GM06990 (cell line): Measurements from ENCODE around the gene FAAP100.

ENCODE experiments used
- DNase-seq: peaks from one replicate; pipeline ENCODE4 v3.0.0-alpha.2; 2011; ENCODE audit not compliant: insufficient read length; ENCODE audit errors: extremely low read depth
- H3K27me3 ChIP-seq: replicated peaks from 2 replicates; pipeline ENCODE4 v1.6.0; 2011; ENCODE audit warnings: low read length; ENCODE audit not compliant: control insufficient read depth, insufficient read depth
- H3K36me3 ChIP-seq: 2 replicates; pipeline ENCODE4 v1.5.1; 2011; ENCODE audit warnings: low read length; ENCODE audit not compliant: control insufficient read depth, insufficient read depth
- H3K4me3 ChIP-seq: replicated peaks from 2 replicates; pipeline ENCODE4 v1.5.1; 2011; ENCODE audit warnings: low read depth, mild to moderate bottlenecking, control low read depth, low read length
- TF ChIP-seq, protein P1 (sequence below): IDR thresholded peaks from 2 replicates; pipeline ENCODE4 v1.5.1; 2011; ENCODE audit warnings: low read length, control low read depth, mild to moderate bottlenecking, inconsistent platforms; ENCODE audit not compliant: insufficient read depth, poor library complexity, severe bottlenecking

The FAAP100 gene

DNA sequence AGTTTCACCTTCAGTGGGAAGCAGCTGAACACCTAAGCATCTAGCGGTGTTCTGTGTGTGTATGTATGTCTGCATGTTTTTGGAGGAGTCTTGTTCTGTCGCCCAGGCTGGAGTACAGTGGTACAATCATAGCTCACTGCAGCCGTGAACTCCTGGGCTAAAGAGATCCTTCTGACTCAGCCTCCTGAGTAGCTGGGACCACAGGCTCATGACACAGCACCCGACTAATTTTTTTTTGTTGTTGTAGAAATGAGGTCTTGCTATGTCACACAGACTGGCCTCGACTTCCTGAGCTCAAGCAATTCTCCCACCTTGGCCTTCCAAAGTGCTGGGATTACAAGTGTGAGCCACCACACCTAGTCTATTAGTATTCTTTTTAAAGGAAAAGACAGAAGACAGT is 30.2 kb upstream of the FAAP100 start:
- TF ChIP-seq, protein P1, sequence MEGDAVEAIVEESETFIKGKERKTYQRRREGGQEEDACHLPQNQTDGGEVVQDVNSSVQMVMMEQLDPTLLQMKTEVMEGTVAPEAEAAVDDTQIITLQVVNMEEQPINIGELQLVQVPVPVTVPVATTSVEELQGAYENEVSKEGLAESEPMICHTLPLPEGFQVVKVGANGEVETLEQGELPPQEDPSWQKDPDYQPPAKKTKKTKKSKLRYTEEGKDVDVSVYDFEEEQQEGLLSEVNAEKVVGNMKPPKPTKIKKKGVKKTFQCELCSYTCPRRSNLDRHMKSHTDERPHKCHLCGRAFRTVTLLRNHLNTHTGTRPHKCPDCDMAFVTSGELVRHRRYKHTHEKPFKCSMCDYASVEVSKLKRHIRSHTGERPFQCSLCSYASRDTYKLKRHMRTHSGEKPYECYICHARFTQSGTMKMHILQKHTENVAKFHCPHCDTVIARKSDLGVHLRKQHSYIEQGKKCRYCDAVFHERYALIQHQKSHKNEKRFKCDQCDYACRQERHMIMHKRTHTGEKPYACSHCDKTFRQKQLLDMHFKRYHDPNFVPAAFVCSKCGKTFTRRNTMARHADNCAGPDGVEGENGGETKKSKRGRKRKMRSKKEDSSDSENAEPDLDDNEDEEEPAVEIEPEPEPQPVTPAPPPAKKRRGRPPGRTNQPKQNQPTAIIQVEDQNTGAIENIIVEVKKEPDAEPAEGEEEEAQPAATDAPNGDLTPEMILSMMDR, result no peak
- no peaks in the 10 kb centered on the region for H3K27me3 ChIP-seq
- DNase-seq, result no peak
- peaks cover 36% of the 10 kb centered on the region for H3K36me3 ChIP-seq
- H3K4me3 ChIP-seq, result no peak overlapping the region

DNA sequence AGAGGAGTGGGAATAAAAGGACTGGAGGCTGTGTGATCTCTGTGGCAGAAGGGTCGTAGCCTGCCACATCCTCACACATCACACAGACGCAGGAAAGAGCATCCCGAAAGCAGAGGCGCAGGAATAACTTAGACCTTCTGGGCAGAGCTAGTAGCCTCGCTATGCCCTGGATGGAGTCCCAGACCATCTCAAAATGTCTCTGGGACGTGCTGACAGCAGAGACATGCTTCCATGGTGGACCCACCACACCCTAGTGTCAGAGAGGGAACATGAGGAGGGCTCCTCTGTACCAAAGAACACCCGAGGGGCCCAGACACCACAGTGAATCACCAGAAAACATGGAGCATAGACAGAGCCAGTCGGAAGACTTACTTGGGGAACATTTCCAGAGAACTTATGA is 29.6 kb upstream of the FAAP100 start:
- TF ChIP-seq, protein P1, result no peak
- peaks cover 37% of the 10 kb centered on the region for H3K36me3 ChIP-seq
- H3K4me3 ChIP-seq, result no peak overlapping the region
- DNase-seq, result no peak
- H3K27me3 ChIP-seq, result no peaks in the 10 kb centered on the region

DNA sequence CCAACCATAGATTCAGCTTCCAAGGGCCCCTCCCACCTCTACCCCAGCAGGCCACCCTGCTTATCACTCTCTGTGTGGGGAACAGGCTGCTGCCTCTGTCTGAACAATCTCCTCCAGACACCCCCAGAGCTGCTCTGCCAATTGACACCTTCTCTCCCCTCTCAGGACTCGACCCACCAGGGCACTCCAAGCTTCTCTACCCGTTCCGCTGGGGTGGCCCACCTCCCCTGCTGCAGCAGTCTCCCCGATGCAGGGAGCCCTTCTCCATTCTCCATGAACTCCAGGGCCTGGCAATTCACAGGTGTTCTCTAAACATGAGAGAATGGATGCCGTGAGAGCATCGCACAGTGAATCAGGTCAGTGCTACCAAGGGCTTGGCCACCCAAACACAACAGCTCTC is 28.3 kb upstream of the FAAP100 start:
- H3K4me3 ChIP-seq, result no peak overlapping the region
- TF ChIP-seq, protein P1, result no peak
- no peaks in the 10 kb centered on the region for H3K27me3 ChIP-seq
- no peak for DNase-seq
- peaks cover 31% of the 10 kb centered on the region for H3K36me3 ChIP-seq

DNA sequence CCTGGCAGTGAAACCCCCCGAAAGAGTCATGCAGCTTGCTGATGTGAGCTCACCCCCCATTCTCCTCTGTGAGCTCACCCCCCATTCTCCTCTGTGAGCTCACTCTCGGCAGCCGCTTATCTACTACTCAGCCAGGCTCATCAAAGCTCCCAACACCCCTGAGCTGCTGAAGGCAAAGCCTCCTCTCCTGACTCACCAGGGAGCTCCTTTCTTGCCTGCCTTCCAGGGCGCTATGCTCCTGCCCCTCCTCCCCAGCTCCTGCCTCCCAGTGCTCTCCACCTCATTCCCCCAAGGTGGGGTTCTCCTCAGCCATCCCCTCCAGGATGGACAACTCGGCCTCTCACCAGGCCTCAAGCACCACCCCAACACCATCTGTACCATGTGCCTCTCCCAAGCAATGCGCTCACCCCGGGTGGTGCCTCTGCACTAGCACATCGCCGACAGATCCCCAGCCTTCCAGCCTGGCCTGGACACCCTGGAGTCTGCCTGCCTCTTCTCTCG is 27.7 kb upstream of the FAAP100 start:
- Histone ChIP-seq H3K4me3 (no peak overlapping the region), H3K27me3 (no peaks in the 10 kb centered on the region), H3K36me3 (peaks cover 31% of the 10 kb centered on the region)
- no peak for DNase-seq
- TF ChIP-seq, protein P1, result no peak

DNA sequence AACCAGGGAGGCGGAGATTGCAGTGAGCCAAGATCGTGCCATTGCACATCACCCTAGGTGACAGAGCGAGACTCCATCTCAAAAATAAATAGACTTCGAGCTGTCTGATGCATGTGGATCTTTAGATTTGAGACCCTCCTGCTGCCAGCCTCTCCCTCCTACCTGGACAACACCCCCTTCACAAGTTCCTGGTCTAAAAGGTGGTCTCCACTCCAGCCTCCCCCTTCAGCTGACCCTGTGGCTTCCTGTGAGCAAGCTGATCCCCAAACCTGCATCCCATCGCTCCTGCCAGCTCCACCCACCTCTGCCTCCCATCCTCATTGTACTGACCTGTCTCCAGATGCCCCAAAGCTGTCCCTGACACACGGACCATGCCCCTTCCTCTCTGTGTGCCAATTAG is 27.1 kb upstream of the FAAP100 start:
- no peak for DNase-seq
- H3K36me3 ChIP-seq, result peaks cover 33% of the 10 kb centered on the region
- no peak overlapping the region for H3K4me3 ChIP-seq
- TF ChIP-seq, protein P1, result no peak
- H3K27me3 ChIP-seq, result no peaks in the 10 kb centered on the region

DNA sequence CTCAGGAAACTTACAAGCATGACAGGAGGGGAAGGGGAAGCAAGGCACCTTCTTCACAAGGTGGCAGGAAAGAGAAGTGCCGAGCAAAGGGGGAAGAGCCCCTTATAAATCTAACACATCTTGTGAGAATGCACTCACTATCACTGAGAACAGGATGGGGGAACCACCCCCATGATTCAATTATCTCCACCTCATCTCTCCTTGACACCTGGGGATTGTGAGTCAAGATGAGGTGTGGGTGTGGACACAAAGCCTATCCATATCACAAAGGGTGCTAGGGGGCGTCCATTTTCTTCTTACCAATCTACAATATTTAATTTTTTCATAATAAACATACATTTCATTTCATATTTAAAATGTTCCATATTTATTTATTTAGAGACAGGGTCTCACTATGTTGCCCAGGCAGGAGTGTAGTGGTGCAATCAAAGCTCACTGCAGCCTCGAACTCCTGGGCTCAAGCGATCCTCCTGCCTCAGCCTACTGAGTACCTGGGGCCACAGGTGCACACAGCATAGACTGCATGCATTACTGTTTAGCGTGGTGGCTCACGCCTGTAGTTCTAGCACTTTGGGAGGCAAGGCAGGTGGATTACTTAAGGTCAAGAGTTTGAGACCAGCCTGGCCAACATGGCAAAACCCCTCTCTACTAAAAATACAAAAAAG is 26.5 kb upstream of the FAAP100 start:
- Histone ChIP-seq H3K27me3 (no peaks in the 10 kb centered on the region), H3K4me3 (no peak overlapping the region), H3K36me3 (peaks cover 34% of the 10 kb centered on the region)
- DNase-seq, result no peak
- TF ChIP-seq, protein P1, result no peak
